ENCODE measurements around the gene EXOC1.

EXOC1 gene

DNA sequence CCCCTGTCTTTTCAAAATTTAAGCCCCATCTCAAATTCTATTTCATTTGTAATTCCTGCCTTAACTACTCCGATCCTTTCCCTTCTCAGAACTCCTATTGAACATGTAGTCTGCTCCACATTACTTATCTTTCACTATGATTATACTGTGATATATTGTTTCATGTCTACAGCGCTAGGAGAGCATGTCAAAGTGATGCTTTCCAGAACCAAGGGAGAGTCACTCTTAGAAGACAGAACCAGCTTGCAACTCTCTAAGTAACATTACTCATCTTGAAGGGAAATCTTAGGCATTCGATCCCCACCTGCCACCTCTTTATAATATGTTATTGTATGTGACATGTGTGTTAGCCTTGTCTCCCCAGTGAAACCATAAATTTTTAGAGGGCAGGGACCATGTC, 23.4 kb upstream of the EXOC1 start:
- Histone ChIP-seq H3K36me3 (no peaks in the 10 kb centered on the region), H3K4me3 (ENCODE audit: low read depth in 1 of 2, low read length in 1 of 2) (no peak overlapping the region), H3K27me3 (peaks cover 11% of the 10 kb centered on the region), H3K27ac (no peak overlapping the region), H3K9me3 (no peaks in the 10 kb centered on the region), H3K4me1 (ENCODE audit: control insufficient read depth in 1 of 2, insufficient read depth in 1 of 2, low read depth in 1 of 2, low read length in 1 of 2) (no peaks in the 10 kb centered on the region)
- TF ChIP-seq, protein P1, sequence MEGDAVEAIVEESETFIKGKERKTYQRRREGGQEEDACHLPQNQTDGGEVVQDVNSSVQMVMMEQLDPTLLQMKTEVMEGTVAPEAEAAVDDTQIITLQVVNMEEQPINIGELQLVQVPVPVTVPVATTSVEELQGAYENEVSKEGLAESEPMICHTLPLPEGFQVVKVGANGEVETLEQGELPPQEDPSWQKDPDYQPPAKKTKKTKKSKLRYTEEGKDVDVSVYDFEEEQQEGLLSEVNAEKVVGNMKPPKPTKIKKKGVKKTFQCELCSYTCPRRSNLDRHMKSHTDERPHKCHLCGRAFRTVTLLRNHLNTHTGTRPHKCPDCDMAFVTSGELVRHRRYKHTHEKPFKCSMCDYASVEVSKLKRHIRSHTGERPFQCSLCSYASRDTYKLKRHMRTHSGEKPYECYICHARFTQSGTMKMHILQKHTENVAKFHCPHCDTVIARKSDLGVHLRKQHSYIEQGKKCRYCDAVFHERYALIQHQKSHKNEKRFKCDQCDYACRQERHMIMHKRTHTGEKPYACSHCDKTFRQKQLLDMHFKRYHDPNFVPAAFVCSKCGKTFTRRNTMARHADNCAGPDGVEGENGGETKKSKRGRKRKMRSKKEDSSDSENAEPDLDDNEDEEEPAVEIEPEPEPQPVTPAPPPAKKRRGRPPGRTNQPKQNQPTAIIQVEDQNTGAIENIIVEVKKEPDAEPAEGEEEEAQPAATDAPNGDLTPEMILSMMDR (IDR thresholded peaks at IDR 0.05), result no peak

DNA sequence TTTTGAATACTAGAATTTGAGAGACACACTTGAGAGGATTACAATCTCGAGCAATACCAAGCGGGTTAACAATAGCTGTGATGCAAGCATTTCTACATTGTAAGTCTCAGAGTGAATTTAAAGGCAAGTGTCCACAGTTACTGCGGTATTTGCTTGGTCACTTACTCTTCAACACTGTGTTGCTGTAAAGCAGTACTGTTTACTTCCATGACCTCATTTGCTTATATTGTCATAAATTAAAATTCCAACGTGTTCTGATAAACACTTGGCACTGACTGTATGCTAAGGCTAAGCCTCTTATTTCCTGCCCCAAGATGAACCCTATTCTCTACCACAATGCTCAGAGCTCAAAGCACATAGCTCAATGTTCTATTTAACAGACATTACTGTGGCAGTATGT, 22.7 kb upstream of the EXOC1 start:
- Histone ChIP-seq H3K4me1 (ENCODE audit: control insufficient read depth in 1 of 2, insufficient read depth in 1 of 2, low read depth in 1 of 2, low read length in 1 of 2) (no peaks in the 10 kb centered on the region), H3K9me3 (no peaks in the 10 kb centered on the region), H3K27me3 (peaks cover 4% of the 10 kb centered on the region), H3K36me3 (no peaks in the 10 kb centered on the region), H3K27ac (no peak overlapping the region), H3K4me3 (ENCODE audit: low read depth in 1 of 2, low read length in 1 of 2) (no peak overlapping the region)
- TF ChIP-seq, protein P1 (IDR thresholded peaks at IDR 0.05), result no peak

DNA sequence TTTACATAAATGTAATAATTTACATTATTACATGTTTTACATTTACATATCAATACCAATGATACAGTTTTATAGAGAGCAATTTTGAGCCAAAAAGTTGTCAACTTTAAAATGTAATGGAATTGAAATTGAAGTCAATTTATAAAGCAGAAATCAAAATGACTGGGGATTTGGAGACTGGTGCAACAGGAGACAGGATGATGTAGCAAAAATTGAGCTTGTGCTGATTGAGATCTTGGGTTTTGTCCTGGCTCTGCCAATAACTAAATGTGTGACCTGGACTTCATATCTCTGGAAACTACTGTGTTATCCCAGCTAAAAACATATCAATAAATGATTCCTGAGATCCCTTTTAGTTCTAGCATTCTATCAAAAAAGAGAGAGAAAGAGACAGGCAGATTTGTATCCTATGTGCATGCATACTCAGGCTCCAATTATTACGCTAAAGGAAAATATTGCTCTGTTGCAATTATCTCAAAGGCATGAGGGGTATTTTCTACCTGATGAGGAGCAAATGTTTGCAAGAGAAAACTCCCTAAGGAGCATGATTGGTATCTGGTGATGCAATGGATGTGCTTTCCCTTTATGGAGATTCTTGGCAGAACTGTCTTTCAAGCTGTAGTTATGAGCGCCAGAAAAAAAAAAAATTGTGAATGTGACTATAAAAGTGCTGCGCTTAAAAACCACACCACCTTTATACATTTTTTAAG, 19.2 kb upstream of the EXOC1 start:
- H3K9me3 ChIP-seq, result no peaks in the 10 kb centered on the region
- no peaks in the 10 kb centered on the region for H3K36me3 ChIP-seq
- no peak overlapping the region for H3K27ac ChIP-seq
- TF ChIP-seq, protein P1 (IDR thresholded peaks at IDR 0.05), result no peak
- no peak overlapping the region for H3K4me3 ChIP-seq (ENCODE audit: low read depth in 1 of 2, low read length in 1 of 2)
- H3K27me3 ChIP-seq, result peaks cover 3% of the 10 kb centered on the region
- H3K4me1 ChIP-seq (ENCODE audit: control insufficient read depth in 1 of 2, insufficient read depth in 1 of 2, low read depth in 1 of 2, low read length in 1 of 2), result no peaks in the 10 kb centered on the region

DNA sequence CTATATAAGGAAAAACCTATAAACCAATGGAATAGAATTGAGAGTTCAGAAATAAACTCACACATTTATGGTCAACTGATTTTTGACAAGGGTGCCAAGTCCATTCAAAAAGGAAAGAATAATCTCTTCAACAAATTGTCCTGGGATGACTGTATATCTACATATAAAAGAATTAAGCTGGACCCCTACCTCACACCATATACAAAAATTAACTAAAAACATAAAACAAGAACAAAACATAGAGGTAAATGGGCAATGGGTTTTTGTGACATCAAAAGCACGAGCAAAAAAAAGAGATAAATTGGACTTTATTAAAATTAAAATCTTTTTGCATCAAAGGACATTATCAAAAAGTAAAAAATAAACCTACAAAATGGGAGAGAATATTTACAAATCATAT, 15.5 kb upstream of the EXOC1 start:
- TF ChIP-seq, protein P1 (IDR thresholded peaks at IDR 0.05), result no peak
- Histone ChIP-seq H3K36me3 (no peaks in the 10 kb centered on the region), H3K27me3 (peaks cover 3% of the 10 kb centered on the region)

DNA sequence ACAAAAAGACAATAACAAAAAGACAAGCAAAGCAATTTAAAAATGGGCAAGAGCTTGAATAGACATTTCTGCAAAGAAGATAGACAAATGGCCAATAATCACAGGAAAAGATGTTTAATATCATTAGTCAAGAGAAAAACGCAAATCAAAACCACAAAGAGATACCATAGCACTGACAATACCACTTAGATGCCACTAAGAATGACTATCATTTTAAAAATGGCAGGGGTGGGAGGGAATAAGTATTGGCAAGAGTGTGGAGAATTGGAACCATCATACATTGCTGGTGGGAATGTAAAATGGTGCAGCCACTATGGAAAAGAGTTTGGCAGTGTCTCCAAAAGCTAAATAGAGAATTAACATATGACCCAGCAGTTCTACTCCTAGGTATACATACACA, 15.1 kb upstream of the EXOC1 start:
- H3K36me3 ChIP-seq, result no peaks in the 10 kb centered on the region
- no peaks in the 10 kb centered on the region for H3K4me1 ChIP-seq (ENCODE audit: control insufficient read depth in 1 of 2, insufficient read depth in 1 of 2, low read depth in 1 of 2, low read length in 1 of 2)
- H3K27me3 ChIP-seq, result peaks cover 3% of the 10 kb centered on the region
- H3K27ac ChIP-seq, result no peak overlapping the region
- no peaks in the 10 kb centered on the region for H3K9me3 ChIP-seq
- TF ChIP-seq, protein P1 (IDR thresholded peaks at IDR 0.05), result no peak
- H3K4me3 ChIP-seq (ENCODE audit: low read depth in 1 of 2, low read length in 1 of 2), result no peak overlapping the region

More for the DNA sequence above, 15.5 kb upstream of the EXOC1 start:
- Histone ChIP-seq H3K27ac (no peak overlapping the region), H3K9me3 (no peaks in the 10 kb centered on the region), H3K4me3 (ENCODE audit: low read depth in 1 of 2, low read length in 1 of 2) (no peak overlapping the region), H3K4me1 (ENCODE audit: control insufficient read depth in 1 of 2, insufficient read depth in 1 of 2, low read depth in 1 of 2, low read length in 1 of 2) (no peaks in the 10 kb centered on the region)

All from neutrophil (primary cell).